IMR-90 (cell line): ENCODE results near the gene UBAP2L. TPM values are rescaled to one million over a fixed set of nuclear protein-coding genes. Genes with fewer than 3 reads are reported as not detected.

Source experiments
- ATAC-seq: fragments of 200-7000 bp; cut with Tn5 transposase; 2 replicates; pipeline ENCODE4 v1.9.1; 2020; ENCODE audit warnings: low read depth, mild to moderate bottlenecking, moderate library complexity
- BruUV-seq: library from RNA; stranded (reverse); fragments of 400-500 nt; replicated peaks from 2 replicates; lab custom pipeline; 2021; lab: Mats Ljungman, UMichigan
- CTCF ChIA-PET: fragments of 300-600 bp; formaldehyde crosslinking; extraction: SDS; loops from one replicate; lab custom pipeline; 2021; ENCODE audit warnings: antibody characterized with exemption; lab: Yijun Ruan, JAX
- POLR2A ChIA-PET: fragments of 300-600 bp; sonication (Branson Sonifier 250); formaldehyde crosslinking; loops from one replicate; lab custom pipeline; 2022; ENCODE audit warnings: antibody characterized with exemption; ENCODE audit not compliant: unreplicated experiment; lab: Charles Lee
- DNase-seq: peaks from one replicate; pipeline ENCODE4 v3.0.0; 2013
- H2AFZ ChIP-seq: replicated peaks from 2 replicates; pipeline ENCODE3; 2013; ENCODE audit warnings: low read length, mild to moderate bottlenecking; ENCODE audit not compliant: poor library complexity
- H2AK5ac ChIP-seq: 2 replicates; pipeline ENCODE4 v1.6.1; 2013; ENCODE audit warnings: low read depth, low read length, inconsistent platforms
- H2AK9ac ChIP-seq: replicated peaks from 2 replicates; pipeline ENCODE3; 2013; ENCODE audit warnings: mild to moderate bottlenecking, low read depth, low read length, moderate library complexity; ENCODE audit not compliant: poor library complexity
- H2BK120ac ChIP-seq: 2 replicates; pipeline ENCODE4 v1.6.1; 2013; ENCODE audit warnings: low read depth, low read length, inconsistent platforms
- H2BK15ac ChIP-seq: 3 replicates; pipeline ENCODE4 v1.6.1; 2013; ENCODE audit warnings: low read depth, low read length, inconsistent platforms
- H2BK20ac ChIP-seq: 2 replicates; pipeline ENCODE4 v1.6.1; 2013; ENCODE audit warnings: low read depth, mild to moderate bottlenecking, inconsistent platforms, low read length, moderate library complexity
- H2BK5ac ChIP-seq: 2 replicates; pipeline ENCODE4 v1.6.1; 2013; ENCODE audit warnings: mild to moderate bottlenecking, low read depth, low read length, inconsistent platforms; ENCODE audit not compliant: poor library complexity, severe bottlenecking
- H3K14ac ChIP-seq: replicated peaks from 2 replicates; pipeline ENCODE4 v1.6.1; 2013; ENCODE audit warnings: low read depth, low read length, inconsistent platforms
- H3K18ac ChIP-seq: 2 replicates; pipeline ENCODE4 v1.6.1; 2013; ENCODE audit warnings: low read depth, low read length, control low read depth
- H3K23ac ChIP-seq: 2 replicates; pipeline ENCODE4 v1.6.1; 2013; ENCODE audit warnings: low read depth, low read length, inconsistent platforms
- H3K27ac ChIP-seq: 2 replicates; pipeline ENCODE4 v1.5.1; 2013; ENCODE audit warnings: mild to moderate bottlenecking, control low read depth, low read length; ENCODE audit not compliant: insufficient read depth
- H3K27me3 ChIP-seq: 2 replicates; pipeline ENCODE4 v1.6.1; 2013; ENCODE audit warnings: low read length; ENCODE audit not compliant: control insufficient read depth, insufficient read depth
- H3K36me3 ChIP-seq: 2 replicates; pipeline ENCODE4 v1.6.1; 2013; ENCODE audit warnings: low read length, mixed read lengths; ENCODE audit not compliant: control insufficient read depth, insufficient read depth
- H3K4ac ChIP-seq: 2 replicates; pipeline ENCODE4 v1.6.1; 2013; ENCODE audit warnings: low read depth, low read length, inconsistent platforms
- H3K4me1 ChIP-seq: 2 replicates; pipeline ENCODE4 v1.6.1; 2013; ENCODE audit warnings: low read length, mixed read lengths; ENCODE audit not compliant: control insufficient read depth, insufficient read depth
- H3K4me2 ChIP-seq: 2 replicates; pipeline ENCODE4 v1.6.1; 2013; ENCODE audit warnings: low read depth, mild to moderate bottlenecking, control low read depth, low read length, moderate library complexity
- H3K4me3 ChIP-seq: 2 replicates; pipeline ENCODE4 v1.5.1; 2013; ENCODE audit warnings: low read depth, mild to moderate bottlenecking, control low read depth, low read length, moderate library complexity; ENCODE audit not compliant: insufficient read depth
- H3K56ac ChIP-seq: 2 replicates; pipeline ENCODE4 v1.6.1; 2013; ENCODE audit warnings: low read length, inconsistent platforms; ENCODE audit not compliant: insufficient read depth; ENCODE audit errors: extremely low read depth
- H3K79me1 ChIP-seq, 2 experiments: 2 replicates each; pipeline ENCODE4 v1.6.1; 2013; ENCODE audit warnings: low read length in 2 of 2, inconsistent platforms in 1 of 2, low read depth in 1 of 2
- H3K9ac ChIP-seq: 2 replicates; pipeline ENCODE4 v1.6.1; 2013; ENCODE audit warnings: low read depth, low read length, control low read depth
- H3K9me1 ChIP-seq: 2 replicates; pipeline ENCODE4 v1.6.1; 2013; ENCODE audit warnings: low read length, inconsistent platforms; ENCODE audit not compliant: insufficient read depth
- H3K9me3 ChIP-seq: 2 replicates; pipeline ENCODE4 v1.6.1; 2013; ENCODE audit warnings: low read length; ENCODE audit not compliant: control insufficient read depth, insufficient read depth
- H4K20me1 ChIP-seq: 2 replicates; pipeline ENCODE4 v1.6.1; 2013; ENCODE audit warnings: low read length, inconsistent platforms; ENCODE audit not compliant: insufficient read depth
- H4K5ac ChIP-seq: 2 replicates; pipeline ENCODE4 v1.6.1; 2013; ENCODE audit warnings: mild to moderate bottlenecking, low read depth, low read length, control low read depth
- H4K8ac ChIP-seq, 2 experiments: 2 replicates each; pipeline ENCODE4 v1.6.1; 2013; ENCODE audit warnings: low read depth in 2 of 2, low read length in 2 of 2, control low read depth in 1 of 2, inconsistent platforms in 1 of 2
- H4K91ac ChIP-seq: 2 replicates; pipeline ENCODE4 v1.6.1; 2013; ENCODE audit warnings: low read depth, low read length, inconsistent platforms; ENCODE audit not compliant: insufficient read depth
- BHLHE40 ChIP-seq: fragments of 150-350 bp; IDR thresholded peaks from 2 replicates; pipeline ENCODE4 v1.6.1; 2016; ENCODE audit warnings: mild to moderate bottlenecking, low read depth, low read length
- FOS ChIP-seq: fragments of 150-350 bp; IDR thresholded peaks from 2 replicates; pipeline ENCODE4 v1.6.1; 2016; ENCODE audit warnings: low read depth, low read length
- WGBS, 2 experiments: methylation state at CpG; one replicate each; pipeline versions ENCODE4 v1.1.5 to v1.1.7; 2013; ENCODE audit warnings: missing lambda C conversion rate in 2 of 2; ENCODE audit not compliant: insufficient read length in 1 of 2; ENCODE audit errors: extremely low coverage in 2 of 2; 5-methylcytosine and 5-hydroxymethylcytosine counted together
- dilution Hi-C: fragments of 300-500 bp; cut with HindIII; formaldehyde crosslinking; loops from one replicate; pipeline ENCODE4 v1.14.3; 2018; ENCODE audit warnings: low sequenced_read_pairs; ENCODE audit not compliant: unreplicated experiment
- in situ Hi-C: fragments of 300-500 bp; cut with MboI; formaldehyde crosslinking; loops from 3 replicates; pipeline ENCODE4 v1.14.3; 2019; ENCODE audit warnings: low sequenced_read_pairs, inconsistent platforms, mixed read lengths
- intact Hi-C: fragments of 100-400 bp; cut with micrococcal nuclease; formaldehyde crosslinking; loops from 2 replicates; pipeline ENCODE4 v1.10.0; 2022
- polyA plus RNA-seq, 3 experiments: library from polyadenylated mRNA; depleted of rRNA; stranded (reverse); fragments of >200 nt; gene quantifications; 2 replicates each; pipeline ENCODE4 v1.2.3, GENCODE V29; 2012; ENCODE audit warnings: low replicate concordance in 1 of 3
- total RNA-seq: library from RNA; depleted of rRNA; stranded (reverse); fragments of >200 nt; gene quantifications from 2 replicates; pipeline ENCODE4 v1.2.3, GENCODE V29; 2012

Gene UBAP2L
- total and polyA plus RNA-seq, 2 of the 4 experiments (the other 2 are of a cell fraction): 57.5 to 149 TPM

DNA sequence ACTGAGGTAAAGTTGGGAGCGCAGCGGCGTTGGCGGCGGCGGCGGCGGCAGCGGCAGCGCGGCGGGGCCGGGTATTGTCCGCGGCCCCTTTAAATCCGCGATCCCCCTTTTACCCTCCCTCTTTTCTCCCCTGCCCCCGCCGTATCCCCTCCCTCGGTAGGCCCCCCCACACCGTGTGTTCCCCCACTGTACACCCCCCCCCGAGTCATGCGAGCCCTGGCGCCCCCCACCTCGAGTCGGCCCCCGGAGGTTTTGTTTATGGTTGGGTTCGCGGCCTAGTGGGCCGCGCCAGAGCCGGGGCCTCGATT lies 169 bp downstream of the UBAP2L start:
- peak overlapping the region; percentile 99 for H3K9ac ChIP-seq
- peak overlapping the region; percentile 56 to 88; a peak in 2 of 4 replicates for H4K8ac ChIP-seq
- POLR2A ChIA-PET: interaction anchor here (0.6 kb wide), 1 partner anchor 29 kb away, joined by 3 read pairs; the partner anchor contains the start of gene TPM3
- H2AK9ac ChIP-seq: peak overlapping the region; percentile 98
- H3K27ac ChIP-seq: peak overlapping the region; percentile 98
- peak overlapping the region; percentile 77; the same call in 1 of the 2 replicates for H3K56ac ChIP-seq
- no TSS peak for BruUV-seq
- no peak overlapping the region for H3K23ac ChIP-seq
- H3K14ac ChIP-seq: peak overlapping the region; percentile 79
- no peak overlapping the region for H2BK15ac ChIP-seq
- WGBS, 2 experiments: no CpG with 5 or more reads among the region's 33 CpGs
- H2BK120ac ChIP-seq: no peak overlapping the region
- dilution Hi-C loops (no loop called here), in situ Hi-C loops (no loop called here), intact Hi-C loops (loop anchor here (5.0 kb wide), 1 partner anchor 36 kb away; no protein-coding TSS in a partner anchor)
- H4K20me1 ChIP-seq: peaks cover 40% of the 10 kb centered on the region
- H4K91ac ChIP-seq: peak overlapping the region; percentile 77; the same call in 1 of the 2 replicates
- H2BK5ac ChIP-seq: peak overlapping the region; percentile 98
- peaks cover 19 to 60% of the 10 kb centered on the region in 2 experiments for H3K79me1 ChIP-seq
- peak overlapping the region; percentile 75 for H3K18ac ChIP-seq
- H3K4me1 ChIP-seq: no peaks in the 10 kb centered on the region; the same call in 1 of the 2 replicates
- CTCF ChIA-PET: interaction anchor here (1.1 kb wide), 1 partner anchor 18 kb away, joined by 3 read pairs; no protein-coding TSS in a partner anchor
- TF ChIP-seq BHLHE40 (no peak), FOS (no peak)
- H3K4me2 ChIP-seq: no peak overlapping the region
- DNase-seq (no peak), ATAC-seq (no peak; the same call in 1 of the 2 replicates)
- no peaks in the 10 kb centered on the region for H3K9me3 ChIP-seq
- peak overlapping the region; percentile 82 for H3K4ac ChIP-seq
- H2AFZ ChIP-seq: peak overlapping the region; percentile 91
- 0 out of 2 replicates have a peak, but pooled peaks cover 2% of the 10 kb centered on the region for H3K9me1 ChIP-seq
- no peak overlapping the region for H2BK20ac ChIP-seq
- H3K4me3 ChIP-seq: peak overlapping the region; percentile 94
- H3K36me3 ChIP-seq: peaks cover 21% of the 10 kb centered on the region
- H3K27me3 ChIP-seq: no peaks in the 10 kb centered on the region
- peak overlapping the region; percentile 54; the same call in 1 of the 2 replicates for H2AK5ac ChIP-seq
- no peak overlapping the region; the same call in 1 of the 2 replicates for H4K5ac ChIP-seq
